ENCODE measurements around the gene ZP1. TPM values are rescaled to one million over a fixed set of nuclear protein-coding genes. Genes with fewer than 3 reads are reported as not detected.

The ZP1 gene
- total and polyA plus RNA-seq, 2 of the 4 experiments (the other 2 are of a cell fraction), result 0.18 to 1.6 TPM

- Histone ChIP-seq H3K9me1 (ENCODE audit: insufficient read depth, low read length) (no peaks in the 10 kb centered on the region), H4K5ac (ENCODE audit: low read depth, low read length) (no peak overlapping the region), H2BK5ac (ENCODE audit: low read depth, low read length, poor library complexity, severe bottlenecking) (no peak overlapping the region), H3K9ac (ENCODE audit: low read depth, low read length) (no peak overlapping the region), H4K91ac (ENCODE audit: insufficient read depth, low read depth, low read length) (no peak overlapping the region), H2AK9ac (replicated peaks; ENCODE audit: low read depth, low read length, poor library complexity) (no peak overlapping the region), H3K4me2 (ENCODE audit: low read depth, low read length) (no peak overlapping the region), H3K4me1 (ENCODE audit: control insufficient read depth, insufficient read depth, low read length) (0 out of 2 replicates have a peak, but pooled peaks cover under 1% of the 10 kb centered on the region), H3K14ac (replicated peaks; ENCODE audit: low read depth, low read length) (no peak overlapping the region), H3K27ac (ENCODE audit: insufficient read depth, low read length) (no peak overlapping the region), H3K9me3 (ENCODE audit: control insufficient read depth, insufficient read depth, low read length) (no peaks in the 10 kb centered on the region), H2BK20ac (ENCODE audit: low read depth, low read length) (no peak overlapping the region), H3K23ac (ENCODE audit: low read depth, low read length) (no peak overlapping the region), H3K4ac (ENCODE audit: low read depth, low read length) (no peak overlapping the region), H4K8ac (ENCODE audit: low read depth in 2 of 2, low read length in 2 of 2) (no peak overlapping the region), H2BK120ac (ENCODE audit: low read depth, low read length) (no peak overlapping the region), H4K20me1 (ENCODE audit: insufficient read depth, low read length) (peaks cover 19% of the 10 kb centered on the region), H2AK5ac (ENCODE audit: low read depth, low read length) (no peak overlapping the region), H3K56ac (ENCODE audit: extremely low read depth, insufficient read depth, low read length) (no peak overlapping the region), H2BK15ac (ENCODE audit: low read depth, low read length) (no peak overlapping the region), H3K79me1 (ENCODE audit: low read depth in 1 of 2, low read length in 2 of 2) (peaks cover 3 to 37% of the 10 kb centered on the region in 2 experiments; a peak in 3 of 4 replicates), H2AFZ (replicated peaks; ENCODE audit: low read length, poor library complexity) (no peak overlapping the region), H3K27me3 (ENCODE audit: control insufficient read depth, insufficient read depth, low read length) (no peaks in the 10 kb centered on the region), H3K18ac (ENCODE audit: low read depth, low read length) (no peak overlapping the region), H3K36me3 (ENCODE audit: control insufficient read depth, insufficient read depth, low read length) (peaks cover 56% of the 10 kb centered on the region), H3K4me3 (ENCODE audit: insufficient read depth, low read depth, low read length) (no peak overlapping the region)
- 75% methylated on average over 2 of the region's 4 CpGs; no CpG with 5 or more reads in 1 of the 2 experiments for WGBS, 2 experiments (ENCODE audit: extremely low coverage in 2 of 2, insufficient read length in 1 of 2)
- dilution Hi-C loops (cut with HindIII; ENCODE audit: low sequenced_read_pairs, unreplicated experiment) (no loop called here), intact Hi-C loops (cut with micrococcal nuclease) (loop anchor here (1.0 kb wide), 2 partner anchors 69 to 125 kb away; no protein-coding TSS in a partner anchor), in situ Hi-C loops (cut with MboI; ENCODE audit: low sequenced_read_pairs) (loop anchor here (5.0 to 25.0 kb wide), 2 partner anchors 123 to 1313 kb away; no protein-coding TSS in a partner anchor)
- BruUV-seq (replicated peaks), result no TSS peak
- DNase-seq, result no peak
- no peak for TF ChIP-seq POLR2A (IDR thresholded peaks at IDR 0.05; ENCODE audit: low read depth, low read length)
- no peak for TF ChIP-seq RCOR1 (IDR thresholded peaks at IDR 0.05; ENCODE audit: insufficient replicate concordance, low read length)
- no peak for TF ChIP-seq CHD1 (IDR thresholded peaks at IDR 0.05; ENCODE audit: low read depth, low read length)
- TF ChIP-seq USF2 (IDR thresholded peaks at IDR 0.05; ENCODE audit: low read depth, low read length), result no peak
- TF ChIP-seq MAFK (IDR thresholded peaks at IDR 0.05; ENCODE audit: low read depth, low read length), result no peak
- no peak for TF ChIP-seq RAD21 (IDR thresholded peaks at IDR 0.05; ENCODE audit: low read length)
- ChIA-PET CTCF (interaction anchor here (0.6 to 2.0 kb wide), 15 partner anchors 9 to 275 kb away, joined by 3 to 24 read pairs (median 4); no protein-coding TSS in a partner anchor), POLR2A (ENCODE audit: unreplicated experiment) (no interaction called here)
- ATAC-seq (ENCODE audit: low read depth), result no peak
Measured at GRCh38 chr11:60899977-60900376, 32.6 kb downstream of the ZP1 start.
